GM21723 (cell line): Measurements from ENCODE around the gene CACNA1S.

ENCODE experiments used
- ATAC-seq: cut with Tn5 transposase; IDR thresholded peaks from one replicate; pipeline ENCODE4 v1.9.1; 2021; ENCODE audit warnings: mild to moderate bottlenecking, moderate library complexity; ENCODE audit not compliant: unreplicated experiment

CACNA1S gene

DNA sequence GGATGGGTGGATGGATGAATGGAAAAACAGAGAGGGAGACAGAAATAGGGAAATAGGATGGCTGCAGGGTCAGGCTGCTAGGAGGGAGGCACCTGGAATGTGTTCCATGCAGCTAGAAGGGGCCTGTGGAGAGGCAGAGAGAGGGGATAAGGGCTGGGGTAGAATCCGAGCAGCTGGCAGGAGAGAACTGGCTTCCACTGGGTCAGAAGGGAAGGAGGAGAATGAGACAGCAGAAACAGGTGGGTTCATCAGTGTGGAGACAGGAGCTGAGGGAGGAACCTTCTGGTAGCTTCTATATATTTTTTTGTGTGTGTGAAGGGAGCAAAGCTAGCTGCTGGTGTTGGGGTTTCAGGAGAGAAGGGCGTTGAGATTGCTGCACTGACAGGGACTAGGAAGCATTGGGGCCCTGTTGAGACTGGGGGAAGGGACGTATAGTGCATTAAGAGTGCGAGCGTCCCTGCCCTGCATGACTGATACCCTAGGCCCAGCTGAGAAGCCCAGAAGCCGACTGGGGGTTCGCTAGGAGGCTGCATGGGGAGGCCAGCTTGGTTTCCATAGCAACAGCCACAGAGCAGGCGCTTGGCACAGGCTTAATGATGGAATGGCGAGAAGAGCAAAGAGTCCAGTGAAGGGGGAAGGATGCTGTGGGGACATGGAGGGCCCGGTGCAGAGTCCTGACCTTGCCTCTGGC, 73.9 kb downstream of the CACNA1S start:
- ATAC-seq, result no peak

DNA sequence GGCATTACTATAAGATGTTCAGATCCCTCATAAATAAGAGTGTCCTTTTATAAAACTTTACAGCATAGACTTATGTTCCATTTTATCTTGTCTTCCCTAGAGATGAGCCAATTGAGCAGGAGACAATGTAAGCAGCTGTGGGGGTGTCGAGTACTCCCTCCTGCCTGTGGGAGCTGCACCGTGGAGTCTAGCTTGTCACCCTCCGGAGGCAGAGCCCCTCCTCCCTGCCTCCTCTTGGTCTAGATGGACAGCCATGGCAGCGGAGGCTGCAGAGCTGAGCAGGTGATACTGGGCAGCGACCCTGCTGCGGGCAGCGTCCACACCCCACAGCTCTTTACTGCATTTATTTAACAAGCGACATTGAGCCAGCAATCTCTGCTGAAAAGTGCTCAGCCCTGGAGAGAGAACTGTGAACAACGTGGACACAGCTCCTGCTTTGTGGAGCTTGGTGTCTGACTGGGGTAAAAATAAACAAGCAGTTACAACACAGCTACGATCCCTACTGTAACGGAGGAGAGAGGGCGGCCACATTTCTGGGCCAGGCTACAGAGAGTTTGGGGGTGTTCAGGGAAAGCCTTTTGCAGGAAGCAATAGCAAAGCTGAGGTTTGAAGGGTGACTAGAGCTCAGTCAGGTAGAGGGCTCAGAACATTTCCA, 75.9 kb downstream of the CACNA1S start:
- ATAC-seq, result no peak

DNA sequence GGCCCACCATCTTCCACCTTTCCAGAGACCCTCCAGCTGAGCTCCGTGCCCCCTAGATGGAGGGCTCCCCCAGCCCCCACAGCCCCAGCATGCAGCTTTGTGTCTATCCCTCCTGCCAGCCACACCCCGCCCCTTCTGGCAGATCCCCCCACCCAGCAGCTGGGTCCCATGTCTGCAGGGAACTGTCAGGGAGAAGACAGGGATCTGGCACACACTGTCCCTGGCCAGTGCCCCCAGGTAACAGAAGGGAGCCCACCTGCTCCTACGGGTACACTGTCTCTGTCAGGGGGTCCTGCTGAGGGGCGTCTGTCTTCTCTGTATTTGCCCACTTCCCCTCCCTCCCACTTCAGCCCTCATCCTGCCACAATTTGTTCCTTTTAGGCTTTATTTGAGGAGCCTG, 77.6 kb downstream of the CACNA1S start:
- no peak for ATAC-seq

DNA sequence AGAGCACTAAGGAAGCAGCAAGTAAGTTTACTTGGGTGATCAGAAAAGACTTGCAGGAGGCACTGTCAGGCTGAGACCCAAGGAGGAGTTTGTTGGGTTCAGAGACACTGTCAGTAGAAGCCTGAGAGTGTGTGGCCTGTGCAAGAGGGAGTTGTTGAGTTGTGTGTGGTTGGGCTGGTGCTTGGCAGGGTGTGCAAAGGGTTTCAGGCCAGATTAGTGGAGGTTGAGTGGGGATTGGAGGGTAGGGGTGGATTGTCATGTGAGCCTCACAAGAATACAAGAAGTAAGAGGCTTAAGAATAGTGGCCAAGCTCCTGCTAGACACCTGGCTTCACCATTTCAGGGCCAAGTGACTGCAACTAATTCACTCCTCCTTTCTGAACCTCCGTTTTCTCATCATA, 79.8 kb downstream of the CACNA1S start:
- no peak for ATAC-seq

DNA sequence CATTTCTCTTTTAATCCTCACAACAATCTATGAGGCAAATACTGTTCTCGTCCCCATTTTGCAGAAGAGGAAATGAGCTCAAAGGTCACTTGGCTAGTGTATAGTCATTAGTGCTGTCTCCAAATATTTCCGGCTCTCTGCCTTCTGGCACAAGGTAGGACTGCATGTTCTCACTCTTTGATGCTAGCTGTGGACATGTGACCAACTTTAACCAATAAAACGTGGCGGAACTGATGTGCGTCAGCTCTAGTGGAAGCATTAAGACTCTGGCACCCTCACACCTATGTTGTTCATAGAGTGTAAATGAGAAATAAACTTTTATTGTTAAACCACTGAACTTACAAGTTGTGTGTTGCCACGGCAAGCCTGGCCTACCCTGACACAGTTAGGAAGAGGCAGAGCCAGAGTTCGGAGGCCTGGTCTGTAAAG, 83.8 kb downstream of the CACNA1S start:
- no peak for ATAC-seq

DNA sequence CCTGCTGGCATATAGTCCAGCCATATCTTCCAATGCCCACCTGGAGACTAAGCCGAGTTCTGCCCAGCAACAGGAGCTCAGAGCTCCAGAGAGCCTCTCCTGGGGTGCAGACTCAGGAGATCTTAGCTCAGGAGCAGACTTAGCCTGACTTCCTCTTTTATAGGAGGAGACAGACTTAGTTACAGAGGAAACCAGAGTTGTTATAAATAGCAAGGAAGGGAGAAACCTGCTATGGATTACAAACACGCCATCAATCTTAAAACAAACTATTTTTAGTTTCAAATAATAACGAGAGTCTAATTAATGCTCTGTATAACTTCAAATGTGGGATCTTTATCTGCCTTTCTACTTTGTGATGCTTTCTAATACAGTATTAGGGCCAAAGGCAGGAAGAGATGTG, 85.4 kb downstream of the CACNA1S start:
- no peak for ATAC-seq

DNA sequence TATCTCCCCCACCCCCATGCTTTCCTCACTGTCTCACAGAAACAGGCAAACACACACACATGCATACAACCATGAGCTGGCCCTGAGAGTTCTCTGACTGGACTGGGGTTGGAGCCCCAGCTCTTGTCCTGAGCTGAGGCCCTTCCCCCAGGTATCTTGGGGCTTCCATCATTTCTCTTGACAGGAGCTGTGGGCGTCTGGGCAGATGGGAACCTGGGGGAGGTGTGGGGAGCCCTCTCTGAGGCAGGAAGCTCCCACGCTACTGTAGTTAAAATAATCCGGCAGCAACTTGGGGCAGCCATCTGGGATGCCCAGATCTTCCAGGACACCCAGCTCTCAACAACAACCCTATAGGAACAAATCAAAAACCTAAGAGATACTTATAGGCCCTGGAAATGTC, 86.0 kb downstream of the CACNA1S start:
- no peak for ATAC-seq

DNA sequence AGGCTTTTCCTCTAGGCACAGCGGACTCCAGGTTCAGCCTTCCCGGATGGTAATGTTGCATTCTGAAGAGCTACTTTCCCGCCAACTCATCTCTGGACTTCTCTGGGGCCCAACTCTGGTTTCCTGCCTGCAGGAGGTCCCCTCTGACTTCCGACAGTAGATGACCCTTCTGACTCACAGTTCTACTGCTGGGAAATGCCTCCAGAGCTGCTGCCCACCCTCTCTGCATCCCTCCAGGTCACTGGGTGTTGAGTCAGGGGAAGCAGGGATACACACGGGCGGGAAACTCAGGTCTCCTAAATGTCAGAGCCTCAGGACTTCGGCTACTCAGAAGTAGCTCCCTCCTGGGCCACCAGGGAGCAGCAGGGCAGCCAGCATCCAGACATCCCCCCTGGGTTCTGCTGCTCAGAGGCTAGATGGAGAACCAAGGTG, 86.6 kb downstream of the CACNA1S start:
- ATAC-seq, result no peak

DNA sequence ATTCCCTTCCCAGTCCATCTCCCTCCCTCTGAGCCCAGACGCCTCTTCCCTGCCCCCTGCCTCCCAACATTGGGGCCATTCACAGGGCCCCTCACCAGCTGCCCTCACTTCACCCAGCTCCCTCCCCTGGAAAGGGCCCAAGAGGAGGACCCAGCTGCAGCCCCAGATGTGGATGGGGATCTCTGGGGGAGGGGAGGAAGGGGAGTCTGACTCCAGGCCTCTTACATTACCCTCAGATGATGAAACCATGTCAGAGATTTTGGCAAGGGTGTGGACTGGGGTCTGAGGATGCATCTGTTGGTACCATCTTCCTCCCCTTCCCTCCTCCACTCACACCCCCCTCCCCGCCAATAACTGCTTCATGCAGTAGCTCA, 87.6 kb downstream of the CACNA1S start:
- no peak for ATAC-seq

DNA sequence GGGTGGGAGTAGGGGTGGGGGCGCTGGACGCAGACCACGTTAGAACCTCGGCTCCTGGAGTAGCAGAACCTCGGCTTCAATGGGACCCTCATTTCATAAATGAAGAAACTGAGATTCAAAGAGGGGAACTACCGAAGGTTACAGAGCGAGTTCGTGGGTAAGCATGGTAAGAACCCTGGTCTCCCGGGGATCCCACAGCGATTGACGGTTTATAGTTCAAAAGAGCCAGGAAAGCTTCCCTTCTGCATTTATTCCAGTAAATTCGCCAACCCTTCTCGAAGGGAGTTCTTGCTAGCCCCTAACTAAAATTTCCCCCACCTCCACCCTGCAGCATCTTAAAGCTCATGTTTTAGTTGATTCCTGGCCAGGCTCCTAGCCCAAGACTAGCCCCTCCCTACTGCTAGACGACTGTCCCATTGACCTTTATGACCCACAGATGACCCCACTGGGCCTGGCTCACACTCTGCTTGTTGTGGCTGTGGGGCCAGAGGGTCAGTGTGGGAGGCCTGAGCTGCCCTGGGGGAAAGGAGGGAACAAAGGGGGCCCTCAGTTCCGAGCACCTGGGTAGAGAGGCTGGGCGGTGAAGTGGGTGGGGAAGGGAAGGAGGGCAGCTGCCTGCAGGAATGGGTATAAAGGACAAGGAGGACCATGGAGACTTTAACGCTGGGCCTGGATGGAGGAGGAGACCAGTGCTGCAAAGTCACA, 88.2 kb downstream of the CACNA1S start:
- no peak for ATAC-seq

DNA sequence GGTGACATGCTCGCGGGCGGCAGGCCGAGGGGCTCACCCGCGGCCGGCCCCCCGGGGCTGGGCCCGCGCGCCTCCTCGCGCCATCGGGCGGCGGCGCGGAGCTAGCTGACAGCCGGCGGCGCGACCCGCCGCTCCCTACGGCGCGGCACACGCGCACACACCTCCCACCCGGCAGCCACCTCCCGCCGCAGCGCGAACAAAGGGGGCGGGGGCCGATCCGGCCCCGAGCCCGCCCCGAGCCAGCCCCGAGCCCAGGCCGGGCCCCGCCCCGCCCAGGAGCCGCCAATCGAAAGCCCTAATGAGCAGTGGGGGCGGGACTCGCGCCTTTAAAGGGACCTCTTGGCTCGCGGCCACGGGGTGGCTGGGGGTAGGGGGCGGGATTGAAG, 88.7 kb downstream of the CACNA1S start, which contains the start of gene KIF21B:
Gene KIF21B (minus strand): TSS at position 198 of the 386 bp plus-strand sequence. CDS start 331 bp downstream, outside the sequence.
- ATAC-seq, result peak; percentile 53

DNA sequence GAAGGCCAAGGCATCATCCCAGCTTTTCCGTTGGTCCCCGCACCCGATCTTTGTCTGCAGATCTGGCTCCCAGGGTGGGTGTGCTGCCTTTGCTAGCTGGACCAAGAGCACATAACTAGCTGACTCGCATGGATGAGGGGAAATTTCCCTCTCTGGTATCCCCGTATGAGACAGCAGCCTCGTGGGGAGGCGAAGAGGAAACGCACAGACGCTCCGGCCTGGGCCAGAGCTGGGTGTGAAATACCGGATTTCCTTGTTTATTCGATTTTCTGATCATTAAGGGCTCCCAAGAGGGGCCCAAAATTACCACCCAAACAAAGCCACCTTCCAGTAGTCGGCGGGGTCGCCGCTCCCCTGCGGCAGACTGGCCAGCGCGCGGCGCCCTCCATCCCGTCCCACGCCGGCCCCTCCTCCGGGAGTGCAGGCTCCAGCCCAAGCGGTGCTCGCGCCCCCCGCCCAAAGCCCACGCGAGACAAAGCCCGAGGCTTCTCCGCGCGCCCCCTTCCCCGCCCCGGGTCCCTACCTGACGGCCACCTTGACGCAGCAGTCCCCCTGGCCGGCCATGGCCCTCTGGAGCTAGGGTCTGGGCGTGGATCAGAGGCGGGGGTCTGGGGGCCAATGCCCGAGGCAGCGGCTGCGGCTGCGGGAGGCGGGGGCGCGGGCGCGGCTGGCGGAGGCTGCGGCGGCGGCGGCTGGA, 89.3 kb downstream of the CACNA1S start:
- ATAC-seq, result no peak

DNA sequence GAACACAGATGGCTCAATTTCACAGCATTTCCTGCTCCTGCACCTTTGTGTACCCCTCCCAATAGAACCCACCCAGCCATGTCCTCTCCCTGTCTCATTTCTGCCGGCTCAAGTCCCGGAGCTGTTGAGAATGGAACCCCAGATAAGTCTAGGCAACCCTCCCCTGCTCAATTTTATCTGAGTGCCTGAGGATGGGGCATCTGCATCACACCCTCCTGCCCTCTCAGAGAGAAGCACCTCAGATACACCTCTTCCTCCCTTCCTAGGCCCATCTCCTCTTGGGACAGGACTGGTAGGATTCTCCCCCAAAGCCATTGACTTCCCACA, 89.8 kb downstream of the CACNA1S start:
- no peak for ATAC-seq

DNA sequence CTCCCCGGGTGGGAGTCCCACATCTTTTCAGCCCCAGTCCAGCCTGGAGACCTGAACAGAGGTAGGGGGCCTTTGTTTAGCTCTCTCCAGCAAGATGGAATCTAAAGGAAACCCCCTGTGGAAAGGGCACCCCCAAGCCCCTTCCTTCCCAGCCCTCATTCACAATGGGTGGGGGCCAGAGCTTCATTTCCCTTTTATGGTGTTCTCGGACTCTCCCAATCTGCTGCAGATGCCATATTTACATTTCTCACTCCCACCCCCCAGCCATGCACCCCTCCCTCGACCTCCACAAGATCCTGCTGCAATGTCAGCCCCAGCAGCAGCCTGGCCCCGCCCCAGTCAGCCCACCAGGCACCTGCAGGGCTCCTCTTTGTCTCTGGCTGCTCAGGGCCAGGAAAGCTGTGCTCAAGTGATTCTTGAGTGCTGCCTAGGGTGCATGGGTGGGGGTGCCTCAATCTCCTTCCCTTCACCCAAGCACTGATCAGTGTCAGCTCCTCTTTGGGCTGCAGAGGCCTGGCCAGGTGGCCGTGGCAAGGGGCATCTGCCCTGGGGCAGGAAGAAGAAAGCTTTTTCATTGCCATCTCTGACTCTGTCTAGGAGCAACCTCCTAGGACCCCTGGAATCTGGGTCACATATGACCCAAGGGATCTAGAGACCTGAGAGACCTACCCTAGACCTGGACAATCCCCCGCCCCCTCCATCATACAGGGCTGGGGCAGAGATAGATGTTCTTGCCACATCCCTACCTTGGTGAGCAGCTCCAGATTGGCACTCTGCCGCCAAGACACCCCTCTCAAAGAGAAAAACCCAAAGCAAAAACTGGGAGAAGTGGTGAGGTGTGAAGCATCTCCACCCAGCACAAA, 90.4 kb downstream of the CACNA1S start:
- no peak for ATAC-seq

DNA sequence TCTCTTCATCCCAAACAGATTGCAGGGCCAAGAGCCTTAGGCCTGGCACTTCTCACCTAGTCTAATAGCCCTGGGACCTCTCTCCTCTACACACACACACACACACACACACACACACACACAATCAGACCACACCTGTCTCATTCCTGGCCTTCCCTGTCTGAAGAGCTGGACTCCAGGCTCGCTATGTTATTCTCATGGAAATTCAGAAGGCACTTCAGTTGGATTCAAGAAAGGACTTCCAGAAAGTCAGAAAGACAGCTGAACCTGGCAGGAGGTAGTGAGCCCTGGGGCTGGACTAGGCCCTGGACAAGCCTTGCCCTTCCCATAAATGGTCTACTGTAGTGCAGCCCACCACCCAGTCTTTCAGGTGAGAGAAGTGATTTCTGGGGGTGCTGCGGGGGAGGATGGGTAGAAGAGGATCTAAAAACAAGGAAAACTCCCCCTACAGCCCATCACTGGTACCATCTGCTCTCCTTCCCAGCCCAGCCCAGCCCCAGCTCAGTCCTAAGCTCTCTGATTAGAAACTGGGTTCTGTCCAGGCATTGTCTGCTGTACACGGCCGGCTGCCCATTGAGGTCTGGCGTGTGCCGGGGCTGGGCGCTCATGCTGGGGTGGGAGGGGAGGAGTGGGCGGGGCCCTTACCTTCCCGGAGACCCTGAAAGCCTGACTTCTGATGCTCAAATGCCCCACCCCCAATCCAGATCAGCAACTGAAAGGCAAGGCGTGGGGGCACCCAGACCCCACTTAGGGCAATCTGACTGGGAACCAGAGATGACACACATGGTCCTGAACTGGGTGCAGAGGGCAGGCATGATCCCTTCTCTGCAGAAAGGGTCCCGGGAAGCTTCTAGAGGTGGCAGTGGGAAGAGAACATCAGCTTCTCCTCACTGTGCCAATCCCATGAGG, 91.3 kb downstream of the CACNA1S start:
- no peak for ATAC-seq

DNA sequence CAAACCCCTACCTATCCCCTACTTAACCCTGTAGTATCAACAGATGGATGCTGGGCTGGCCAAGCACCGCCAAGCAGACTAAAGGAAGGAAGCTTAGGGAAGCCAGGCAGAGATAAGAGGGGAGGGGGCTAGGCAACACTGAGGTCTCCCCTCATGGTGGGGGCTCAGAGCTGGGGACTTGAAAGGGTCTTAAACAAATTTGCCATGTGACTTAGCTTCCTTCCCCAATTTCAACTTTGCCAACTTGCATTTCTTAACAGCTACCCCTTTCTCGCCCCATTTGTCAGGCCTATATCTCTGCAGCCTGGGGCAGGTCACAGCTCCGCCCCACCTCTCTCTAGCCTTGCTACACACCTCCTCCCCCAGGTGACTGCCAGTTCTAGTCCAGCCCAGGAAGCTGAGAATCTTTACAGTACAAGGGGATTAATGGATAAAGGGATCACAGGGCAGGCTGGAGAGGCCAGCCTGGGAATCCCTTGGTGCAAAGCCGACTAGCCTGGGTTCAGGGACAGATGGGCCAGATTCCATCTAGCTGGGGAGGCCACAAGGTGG, 92.1 kb downstream of the CACNA1S start:
- peak; percentile 17 for ATAC-seq

DNA sequence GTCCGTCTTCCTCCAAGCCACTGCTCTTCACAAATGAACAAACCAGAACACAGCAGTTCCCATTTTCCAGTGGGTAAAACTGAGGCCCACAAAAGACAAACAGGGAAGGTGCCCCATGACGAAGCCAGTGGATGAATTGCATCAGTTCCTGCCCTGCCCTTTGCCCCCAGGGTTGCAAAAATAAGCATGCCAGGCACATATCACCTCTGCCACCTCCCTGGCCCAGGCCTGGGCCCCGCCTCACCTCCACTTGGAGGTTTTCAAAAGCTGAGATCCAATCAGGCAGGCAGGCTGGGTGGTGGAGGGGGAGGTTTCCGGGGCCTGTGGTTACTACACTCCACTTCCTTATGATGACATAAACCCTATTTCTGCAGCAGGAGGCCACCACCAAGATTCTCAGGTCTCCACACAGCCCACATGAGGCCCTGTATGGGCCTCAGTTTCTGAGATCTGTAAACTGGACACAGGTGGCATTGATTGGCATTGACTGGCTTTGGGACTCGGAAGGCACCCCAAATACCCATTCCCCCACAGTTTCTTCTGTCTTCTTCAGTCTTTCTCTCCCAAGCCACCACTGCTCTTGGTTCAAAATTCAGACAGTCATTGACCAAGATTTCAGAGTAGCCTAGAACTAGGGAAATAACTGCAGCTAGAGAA, 92.8 kb downstream of the CACNA1S start:
- peak; percentile 57 for ATAC-seq

DNA sequence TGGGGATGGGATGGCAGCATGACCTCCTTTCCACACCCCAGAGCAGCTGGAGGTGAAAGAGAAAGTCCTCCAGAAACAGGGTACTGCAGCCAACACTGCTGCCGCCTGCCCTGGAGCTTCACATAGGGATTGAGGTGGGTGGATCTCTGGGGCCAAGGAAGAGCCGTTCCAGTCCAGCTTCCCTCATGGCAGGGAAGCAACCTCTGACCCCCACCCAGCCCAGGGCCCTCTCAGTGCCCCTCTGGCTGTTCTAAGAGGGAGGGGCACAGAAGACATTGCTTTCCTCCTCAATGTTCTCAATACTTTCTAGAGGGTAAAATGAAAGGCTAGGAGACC, 94.4 kb downstream of the CACNA1S start:
- ATAC-seq, result no peak
